GM10266 (cell line): ENCODE measurements around the gene STK26.
"Not testable (repeated sequence)": the region's sequence is repeated elsewhere in the genome, so short reads cannot be mapped to it uniquely, and the experiment has no call there.

Experiments used
- DNase-seq: peaks from one replicate; pipeline ENCODE4 v3.0.0; 2012; ENCODE audit errors: extremely low spot score
- CTCF ChIP-seq: IDR thresholded peaks from 2 replicates; pipeline ENCODE4 v1.5.1; 2012; ENCODE audit warnings: mild to moderate bottlenecking, low read depth; ENCODE audit not compliant: control insufficient read depth, insufficient read depth; ENCODE audit errors: missing control alignments

The STK26 gene

DNA sequence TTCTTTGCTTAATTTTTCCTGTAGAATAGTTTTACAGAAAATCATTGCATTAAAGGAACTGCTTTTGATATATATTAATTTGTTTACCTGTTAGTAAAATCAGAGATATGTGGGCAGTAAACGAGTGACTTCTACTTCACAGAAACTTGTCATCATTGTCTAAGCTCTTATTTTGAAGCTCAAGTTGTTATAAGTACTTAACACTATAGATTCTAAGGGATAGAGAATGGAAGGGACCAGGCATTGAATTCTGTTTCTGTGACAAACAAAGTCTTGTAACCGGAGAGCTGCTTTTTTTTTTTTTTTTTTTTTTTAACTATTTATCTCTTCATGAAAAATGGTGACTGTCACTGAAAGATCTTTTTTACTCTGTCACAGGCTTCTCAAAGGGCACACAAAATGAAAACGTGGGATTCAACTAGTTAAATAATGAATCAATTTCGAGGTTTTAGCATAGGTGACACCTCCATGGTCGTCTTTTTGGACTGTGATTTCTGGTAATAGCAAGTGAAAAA, 14.4 kb downstream of the STK26 start:
- TF ChIP-seq CTCF, result no peak
- no peak for DNase-seq

DNA sequence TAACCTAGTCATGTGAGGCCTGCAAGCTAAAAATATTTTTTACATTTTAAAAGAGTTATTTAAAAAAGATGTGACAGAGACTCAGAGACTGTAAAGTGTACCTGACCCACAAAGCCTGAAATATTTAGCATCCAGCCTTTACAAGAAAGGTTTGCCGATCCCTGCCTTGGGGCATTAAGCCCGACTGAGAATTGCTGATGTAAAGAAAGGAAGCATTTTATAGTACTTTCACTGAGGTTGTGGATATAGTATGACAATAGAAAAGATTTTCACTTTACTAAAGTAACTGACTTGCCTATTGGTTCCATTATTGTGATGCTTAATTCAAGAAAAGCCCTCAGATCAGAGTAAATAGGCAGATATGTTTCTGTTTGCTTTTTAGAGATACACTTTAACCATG, 17.0 kb downstream of the STK26 start:
- DNase-seq, result no peak

GRCh38 chrX:132041015-132041414, 17.9 kb downstream of the STK26 start:
- no peak for TF ChIP-seq CTCF

More for the DNA sequence above, 17.0 kb downstream of the STK26 start:
- TF ChIP-seq CTCF, result no peak

DNA sequence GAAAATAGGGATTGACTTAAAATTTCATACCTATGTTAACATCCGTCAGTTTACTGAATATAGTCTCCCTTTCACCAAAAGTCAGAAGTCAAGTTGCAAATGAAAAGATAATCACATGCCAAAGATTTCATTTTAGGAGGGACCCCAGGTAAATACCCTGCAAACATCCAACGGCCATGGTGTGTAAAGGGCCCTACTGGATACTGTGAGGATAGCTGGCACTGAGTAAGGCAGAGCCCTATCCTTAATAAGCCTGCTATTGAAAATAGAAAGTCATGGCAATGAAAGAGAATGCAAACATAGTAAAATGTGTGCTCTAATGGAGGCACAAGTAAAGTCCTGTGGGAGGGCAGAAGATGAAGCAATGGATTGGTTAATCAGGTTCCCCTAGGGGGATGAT, 20.9 kb downstream of the STK26 start:
- no peak for DNase-seq
- TF ChIP-seq CTCF, result no peak

More at GRCh38 chrX:132041015-132041414, 17.9 kb downstream of the STK26 start:
- DNase-seq, result no peak

- TF ChIP-seq CTCF, result no peak
- no peak for DNase-seq
These were observed 21.9 kb downstream of the STK26 start for GRCh38 chrX:132044953-132045352.

DNA sequence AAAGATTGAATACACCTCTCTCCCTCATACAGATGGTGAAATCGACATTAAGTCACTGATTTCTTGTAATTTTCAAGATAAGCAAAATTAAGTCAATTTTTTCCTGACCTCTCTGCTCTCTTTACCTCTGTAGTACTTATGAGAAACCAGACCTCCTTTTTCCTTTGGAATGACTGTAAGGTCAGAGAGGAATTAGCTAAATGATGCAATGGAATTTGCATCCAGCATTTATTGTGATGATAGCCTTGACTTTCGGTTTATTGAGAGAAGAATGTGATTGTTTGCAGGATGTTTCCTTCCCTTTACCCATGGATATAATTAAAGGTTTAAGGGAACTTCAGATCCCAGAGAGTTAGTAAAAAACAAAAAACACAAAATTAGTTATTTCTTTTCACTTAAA, 22.4 kb downstream of the STK26 start:
- DNase-seq, result no peak
- TF ChIP-seq CTCF, result no peak

GRCh38 chrX:132046533-132046932, 23.4 kb downstream of the STK26 start:
- TF ChIP-seq CTCF, result no peak
- no peak for DNase-seq

DNA sequence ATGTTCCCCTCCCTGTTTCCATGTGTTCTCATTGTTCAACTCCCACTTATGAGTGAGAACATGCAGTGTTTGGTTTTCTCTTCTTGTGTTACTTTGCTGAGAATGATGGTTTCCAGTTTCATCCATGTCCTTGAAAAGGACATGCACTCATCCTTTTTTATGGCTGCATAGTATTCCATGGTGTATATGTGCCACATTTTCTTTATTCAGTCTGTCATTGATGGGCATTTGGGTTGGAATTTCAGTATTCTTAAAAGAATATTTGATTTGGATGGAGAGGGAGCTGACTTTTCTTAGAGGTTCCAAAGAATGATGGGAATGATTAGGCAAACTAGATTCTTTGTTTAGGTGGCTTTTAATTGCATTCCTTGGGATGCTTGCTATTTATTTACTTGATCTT, 28.7 kb downstream of the STK26 start:
- not testable (repeated sequence) for DNase-seq
